Measurements from ENCODE around the gene DOK7. TPM values are rescaled to one million over a fixed set of nuclear protein-coding genes. Genes with fewer than 3 reads are reported as not detected.

Gene DOK7
- total RNA-seq, 1 experiment from 2014 or later = 7.6 TPM

DNA sequence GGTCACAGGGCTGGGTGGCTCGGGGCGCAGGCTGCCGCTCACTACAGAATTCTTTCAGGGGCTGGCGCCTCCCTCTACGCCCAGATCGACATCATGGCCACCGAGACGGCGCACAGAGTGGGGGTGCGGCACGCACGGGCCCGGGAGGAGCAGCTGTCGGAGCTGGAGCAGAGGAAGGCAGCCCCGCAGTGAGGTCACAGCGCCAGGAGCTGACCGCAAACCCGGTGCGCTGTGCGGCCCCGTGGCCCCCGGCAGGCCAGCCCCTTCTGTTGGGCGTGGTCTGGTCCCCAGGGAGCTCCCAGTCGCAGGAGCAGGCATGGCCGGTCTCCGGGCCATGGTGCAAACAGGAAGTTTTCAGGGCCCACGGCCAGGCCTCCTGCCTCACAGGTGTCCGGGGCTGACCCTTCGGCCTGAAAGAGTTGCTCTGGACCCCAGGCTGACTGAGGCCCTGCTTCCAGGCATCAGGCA lies 37.6 kb downstream of the DOK7 start:
- no peaks in the 10 kb centered on the region for H3F3A ChIP-seq (ENCODE audit: insufficient read depth, low read depth)
- TF ChIP-seq, protein P1, sequence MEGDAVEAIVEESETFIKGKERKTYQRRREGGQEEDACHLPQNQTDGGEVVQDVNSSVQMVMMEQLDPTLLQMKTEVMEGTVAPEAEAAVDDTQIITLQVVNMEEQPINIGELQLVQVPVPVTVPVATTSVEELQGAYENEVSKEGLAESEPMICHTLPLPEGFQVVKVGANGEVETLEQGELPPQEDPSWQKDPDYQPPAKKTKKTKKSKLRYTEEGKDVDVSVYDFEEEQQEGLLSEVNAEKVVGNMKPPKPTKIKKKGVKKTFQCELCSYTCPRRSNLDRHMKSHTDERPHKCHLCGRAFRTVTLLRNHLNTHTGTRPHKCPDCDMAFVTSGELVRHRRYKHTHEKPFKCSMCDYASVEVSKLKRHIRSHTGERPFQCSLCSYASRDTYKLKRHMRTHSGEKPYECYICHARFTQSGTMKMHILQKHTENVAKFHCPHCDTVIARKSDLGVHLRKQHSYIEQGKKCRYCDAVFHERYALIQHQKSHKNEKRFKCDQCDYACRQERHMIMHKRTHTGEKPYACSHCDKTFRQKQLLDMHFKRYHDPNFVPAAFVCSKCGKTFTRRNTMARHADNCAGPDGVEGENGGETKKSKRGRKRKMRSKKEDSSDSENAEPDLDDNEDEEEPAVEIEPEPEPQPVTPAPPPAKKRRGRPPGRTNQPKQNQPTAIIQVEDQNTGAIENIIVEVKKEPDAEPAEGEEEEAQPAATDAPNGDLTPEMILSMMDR (conservative IDR thresholded peaks at IDR 0.05) = no peak
- TF ChIP-seq EZH2 (IDR thresholded peaks at IDR 0.05; ENCODE audit: low read depth) = no peak
- BruUV-seq (replicated peaks) = no TSS peak
- H3K36me3 ChIP-seq (ENCODE audit: low read depth) = no peaks in the 10 kb centered on the region
- no peak overlapping the region for H3K4me3 ChIP-seq
- no peaks in the 10 kb centered on the region for H4K20me1 ChIP-seq (ENCODE audit: insufficient read depth)
- DNase-seq = no peak
- H3K4me2 ChIP-seq = no peak overlapping the region
- H3K79me2 ChIP-seq (ENCODE audit: low read depth) = no peaks in the 10 kb centered on the region
- no peaks in the 10 kb centered on the region for H3K4me1 ChIP-seq (replicated peaks; ENCODE audit: insufficient read depth)
- H3K9me2 ChIP-seq (ENCODE audit: insufficient read depth) = no peaks in the 10 kb centered on the region
- H3K27ac ChIP-seq = no peak overlapping the region
- no peaks in the 10 kb centered on the region for H3K9me3 ChIP-seq (ENCODE audit: insufficient read depth, low read depth)
- intact Hi-C loops (cut with micrococcal nuclease; ENCODE audit: unreplicated experiment) = no loop called here
- no peaks in the 10 kb centered on the region for H3K27me3 ChIP-seq (ENCODE audit: insufficient read depth, low read depth)
- H2AFZ ChIP-seq = no peak overlapping the region
- ChIA-PET POLR2A (ENCODE audit: unreplicated experiment) (no interaction called here), CTCF (no interaction called here)

DNA sequence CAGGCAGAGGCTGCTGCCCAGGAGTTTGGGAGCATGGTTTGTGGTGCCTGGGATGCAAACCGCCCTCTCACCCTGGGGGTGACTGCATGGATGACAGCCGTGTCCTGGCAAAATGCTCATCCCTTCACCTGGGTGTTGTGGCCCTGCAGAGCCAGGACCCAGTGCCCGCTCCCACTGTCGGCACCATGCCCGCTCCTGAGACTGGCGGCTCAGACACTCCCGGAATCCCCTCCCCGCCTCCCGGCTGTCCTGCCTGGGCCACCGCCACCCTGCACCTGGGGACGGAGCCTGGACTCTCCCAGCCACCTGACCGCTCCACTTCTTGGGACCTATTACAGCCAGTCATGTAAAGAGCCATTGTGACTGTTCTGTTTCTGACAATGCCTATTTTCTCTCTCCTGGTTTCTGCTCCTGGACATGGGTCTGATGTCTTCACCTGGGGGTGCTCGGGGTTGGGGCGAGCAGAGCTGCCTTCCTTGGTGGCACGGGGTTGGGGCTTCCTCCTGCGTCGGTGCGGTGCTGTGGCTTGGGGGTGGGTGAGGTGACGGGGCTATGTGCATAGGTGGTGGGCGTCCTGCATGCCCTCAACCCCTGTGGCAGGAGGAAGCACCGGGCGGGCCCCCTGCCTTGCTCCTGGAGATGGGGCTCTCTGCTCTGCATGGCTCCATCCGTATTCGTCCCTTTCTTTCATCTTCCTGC lies 38.2 kb downstream of the DOK7 start:
- POLR2A ChIA-PET (ENCODE audit: unreplicated experiment) = no interaction called here
- no TSS peak for BruUV-seq (replicated peaks)
- no peaks in the 10 kb centered on the region for H3K36me3 ChIP-seq (ENCODE audit: low read depth)

DNA sequence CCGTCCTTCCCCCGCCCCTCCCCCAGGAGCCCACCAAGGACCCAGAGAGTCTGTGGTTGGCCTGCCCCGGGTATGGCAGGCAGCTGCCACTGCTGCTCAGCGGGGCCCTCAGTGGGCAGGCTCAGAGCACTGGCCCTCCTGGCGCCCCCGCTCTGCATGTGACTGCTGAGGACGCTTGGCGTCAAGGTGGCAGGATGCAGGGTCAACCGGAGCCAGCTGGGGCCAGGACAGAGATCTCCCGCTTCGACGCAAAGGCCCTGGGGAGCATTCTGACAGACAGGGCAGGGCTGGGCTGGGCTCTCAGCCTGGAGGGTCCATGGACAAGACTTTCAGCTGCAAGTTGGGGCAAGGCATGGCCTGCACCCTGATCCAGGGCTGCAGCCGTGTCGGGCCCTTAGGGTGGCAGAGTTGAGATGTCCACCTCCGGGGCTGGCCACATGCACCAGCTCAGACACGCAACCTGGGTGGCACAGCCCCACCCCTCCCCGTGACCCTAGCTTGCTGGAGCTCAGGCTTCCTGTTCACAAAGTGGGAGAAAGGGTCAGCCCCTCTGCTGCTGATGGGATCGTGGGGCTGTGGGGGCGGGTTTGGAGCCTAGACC lies 38.8 kb downstream of the DOK7 start:
- Histone ChIP-seq H3K4me2 (no peak overlapping the region), H3K27me3 (ENCODE audit: insufficient read depth, low read depth) (no peaks in the 10 kb centered on the region), H3K36me3 (ENCODE audit: low read depth) (no peaks in the 10 kb centered on the region), H2AFZ (no peak overlapping the region), H3K9me3 (ENCODE audit: insufficient read depth, low read depth) (no peaks in the 10 kb centered on the region), H3K4me3 (no peak overlapping the region), H3F3A (ENCODE audit: insufficient read depth, low read depth) (no peaks in the 10 kb centered on the region), H3K9me2 (ENCODE audit: insufficient read depth) (no peaks in the 10 kb centered on the region), H3K79me2 (ENCODE audit: low read depth) (no peaks in the 10 kb centered on the region), H3K27ac (no peak overlapping the region), H4K20me1 (ENCODE audit: insufficient read depth) (no peaks in the 10 kb centered on the region), H3K4me1 (replicated peaks; ENCODE audit: insufficient read depth) (no peaks in the 10 kb centered on the region)
- CTCF ChIA-PET = no interaction called here
- no peak for DNase-seq
- no peak for TF ChIP-seq EZH2 (IDR thresholded peaks at IDR 0.05; ENCODE audit: low read depth)
- TF ChIP-seq, protein P1 (conservative IDR thresholded peaks at IDR 0.05) = no peak
- no TSS peak for BruUV-seq (replicated peaks)
- POLR2A ChIA-PET (ENCODE audit: unreplicated experiment) = no interaction called here
- intact Hi-C loops (cut with micrococcal nuclease; ENCODE audit: unreplicated experiment) = no loop called here

More for the DNA sequence above, 38.2 kb downstream of the DOK7 start:
- CTCF ChIA-PET = no interaction called here
- Histone ChIP-seq H3K4me3 (no peak overlapping the region), H3K27ac (no peak overlapping the region), H3K27me3 (ENCODE audit: insufficient read depth, low read depth) (no peaks in the 10 kb centered on the region), H3K4me2 (no peak overlapping the region), H3K9me2 (ENCODE audit: insufficient read depth) (no peaks in the 10 kb centered on the region), H2AFZ (no peak overlapping the region), H3F3A (ENCODE audit: insufficient read depth, low read depth) (no peaks in the 10 kb centered on the region), H3K4me1 (replicated peaks; ENCODE audit: insufficient read depth) (no peaks in the 10 kb centered on the region), H3K9me3 (ENCODE audit: insufficient read depth, low read depth) (no peaks in the 10 kb centered on the region), H3K79me2 (ENCODE audit: low read depth) (no peaks in the 10 kb centered on the region), H4K20me1 (ENCODE audit: insufficient read depth) (no peaks in the 10 kb centered on the region)
- no peak for DNase-seq
- intact Hi-C loops (cut with micrococcal nuclease; ENCODE audit: unreplicated experiment) = no loop called here
- no peak for TF ChIP-seq EZH2 (IDR thresholded peaks at IDR 0.05; ENCODE audit: low read depth)
- TF ChIP-seq, protein P1 (conservative IDR thresholded peaks at IDR 0.05) = no peak

All from PC-9 (cell line).